Suprapubic skin (tissue), 4 donors: ENCODE data around the gene ZFHX3.

ENCODE experiments used
- POLR2A ChIP-seq, 2 donors: fragments of 450-650 bp; IDR thresholded peaks; one replicate each; pipeline ENCODE4 v1.6.1; 2017; ENCODE audit warnings: antibody characterized with exemption in 2 of 2, mild to moderate bottlenecking in 2 of 2, moderate library complexity in 2 of 2
- POLR2AphosphoS5 ChIP-seq, 3 donors: sonication (generic); formaldehyde crosslinking; IDR thresholded peaks; one replicate each; pipeline ENCODE4 v1.6.1; 2017; ENCODE audit warnings: antibody characterized with exemption in 3 of 3
- TF ChIP-seq, protein P1 (sequence below), 2 donors: fragments of 200-600 bp in 1 of 2; fragments of 450-650 bp in 1 of 2; sonication (generic) in 1 of 2; IDR thresholded peaks; one replicate each; pipeline ENCODE4 v1.5.1; 2016 to 2019; ENCODE audit warnings: antibody characterized with exemption in 2 of 2, mild to moderate bottlenecking in 1 of 2, moderate library complexity in 1 of 2

DNA sequence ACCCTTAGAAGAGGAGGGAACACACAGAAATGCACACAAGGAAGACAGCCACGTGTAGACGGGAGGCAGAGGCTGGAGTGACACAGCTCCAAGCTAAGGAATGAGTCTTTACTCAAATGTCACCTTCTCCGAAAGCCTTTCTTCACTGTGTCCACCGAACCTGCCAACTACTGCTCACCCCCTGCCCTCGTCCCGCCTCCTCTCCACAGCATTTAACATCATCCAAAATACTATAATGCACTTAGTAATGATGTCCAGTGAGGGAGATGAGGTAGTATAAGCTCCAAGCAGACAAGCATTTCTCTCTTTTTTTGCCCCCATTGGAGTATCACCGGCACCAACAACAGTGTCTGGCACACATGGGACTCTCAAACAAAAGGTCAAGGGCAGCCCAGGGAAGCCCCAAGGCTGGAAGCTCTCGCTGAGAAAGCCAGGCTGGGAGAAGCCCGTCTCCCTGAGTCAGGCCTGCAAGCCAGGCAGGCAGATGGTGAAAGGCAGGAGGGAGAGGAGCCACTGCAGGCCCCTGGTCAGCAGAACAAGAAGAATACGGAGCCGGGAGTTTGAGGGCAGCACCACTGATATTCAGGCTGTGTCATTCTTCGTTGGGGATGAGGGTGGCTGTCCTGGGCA lies 25.9 kb downstream of the ZFHX3 start:
- TF ChIP-seq POLR2A (IDR thresholded peaks at IDR 0.05), result no peak
- TF ChIP-seq, protein P1, sequence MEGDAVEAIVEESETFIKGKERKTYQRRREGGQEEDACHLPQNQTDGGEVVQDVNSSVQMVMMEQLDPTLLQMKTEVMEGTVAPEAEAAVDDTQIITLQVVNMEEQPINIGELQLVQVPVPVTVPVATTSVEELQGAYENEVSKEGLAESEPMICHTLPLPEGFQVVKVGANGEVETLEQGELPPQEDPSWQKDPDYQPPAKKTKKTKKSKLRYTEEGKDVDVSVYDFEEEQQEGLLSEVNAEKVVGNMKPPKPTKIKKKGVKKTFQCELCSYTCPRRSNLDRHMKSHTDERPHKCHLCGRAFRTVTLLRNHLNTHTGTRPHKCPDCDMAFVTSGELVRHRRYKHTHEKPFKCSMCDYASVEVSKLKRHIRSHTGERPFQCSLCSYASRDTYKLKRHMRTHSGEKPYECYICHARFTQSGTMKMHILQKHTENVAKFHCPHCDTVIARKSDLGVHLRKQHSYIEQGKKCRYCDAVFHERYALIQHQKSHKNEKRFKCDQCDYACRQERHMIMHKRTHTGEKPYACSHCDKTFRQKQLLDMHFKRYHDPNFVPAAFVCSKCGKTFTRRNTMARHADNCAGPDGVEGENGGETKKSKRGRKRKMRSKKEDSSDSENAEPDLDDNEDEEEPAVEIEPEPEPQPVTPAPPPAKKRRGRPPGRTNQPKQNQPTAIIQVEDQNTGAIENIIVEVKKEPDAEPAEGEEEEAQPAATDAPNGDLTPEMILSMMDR (IDR thresholded peaks at IDR 0.05), result no peak
- no peak for TF ChIP-seq POLR2AphosphoS5 (IDR thresholded peaks at IDR 0.05)
